K562 (cell line): ENCODE measurements around the gene CFAP20. TPM values are rescaled to one million over a fixed set of nuclear protein-coding genes. Genes with fewer than 3 reads are reported as not detected.
A peak's percentile ranks its signal among the peaks of the same experiment; 100 is the strongest.

Experiments
- ATAC-seq: fragments of 200-7000 bp; cut with Tn5 transposase; 3 replicates; pipeline ENCODE4 v1.9.1; 2020; ENCODE audit warnings: moderate library complexity
- BruUV-seq: library from RNA; stranded (reverse); fragments of 400-500 nt; replicated peaks from 2 replicates; lab custom pipeline; 2021; lab: Mats Ljungman, UMichigan
- CTCF ChIA-PET: fragments of 300-600 bp; formaldehyde crosslinking; extraction: SDS; loops from one replicate; lab custom pipeline; 2021; ENCODE audit warnings: low intra/inter-chr PET ratio; lab: Yijun Ruan, JAX
- POLR2A ChIA-PET: fragments of 300-600, 350-650 bp; sonication (Branson Sonifier 250); formaldehyde crosslinking; extraction: SDS; loops from one replicate; lab custom pipeline; 2021; ENCODE audit warnings: antibody characterized with exemption, inconsistent platforms; lab: Yijun Ruan, JAX
- DNase-seq, 4 experiments: peaks; one replicate each; pipeline versions ENCODE4 v3.0.0 to v3.0.0-alpha.2; 2011 to 2018; ENCODE audit warnings: low spot score in 3 of 4, mixed read lengths in 3 of 4; ENCODE audit errors: extremely low read depth in 1 of 4
- FAIRE-seq: peaks from 2 replicates; lab custom pipeline; 2011; peaks lifted over from hg19 to GRCh38; lab: Jason Lieb, UNC
- H2AFZ ChIP-seq: 2 replicates; pipeline ENCODE4 v1.6.0; 2011; ENCODE audit warnings: low read depth, low read length, control low read depth, inconsistent platforms
- H3K27ac ChIP-seq: fragments of 200-600 bp; 3 replicates; pipeline ENCODE4 v1.8.0; 2011; ENCODE audit warnings: low read depth, mild to moderate bottlenecking, control low read depth, inconsistent platforms, low read length, moderate library complexity, mixed read lengths; ENCODE audit errors: extremely low read depth
- H3K27me3 ChIP-seq, 2 experiments: fragments of 300-600 bp in 1 of 2; 2 replicates in 1 of 2; 3 replicates in 1 of 2; pipeline versions ENCODE4 v1.6.0 to v1.8.0; 2011; ENCODE audit warnings: inconsistent platforms in 2 of 2, low read length in 2 of 2, mild to moderate bottlenecking in 1 of 2, mixed read lengths in 1 of 2, moderate library complexity in 1 of 2; ENCODE audit not compliant: control insufficient read depth in 2 of 2, insufficient read depth in 2 of 2
- H3K36me3 ChIP-seq: fragments of 300-600 bp; 3 replicates; pipeline ENCODE4 v1.8.0; 2011; ENCODE audit warnings: mild to moderate bottlenecking, low read length, inconsistent platforms; ENCODE audit not compliant: control insufficient read depth, insufficient read depth
- H3K4me1 ChIP-seq, 2 experiments: fragments of 200-600 bp in 1 of 2; replicated peaks in 1 of 2; 2 replicates in 1 of 2; 3 replicates in 1 of 2; pipeline versions ENCODE4 v1.5.1 to v1.8.0; 2011; ENCODE audit warnings: inconsistent platforms in 2 of 2, low read length in 2 of 2, mild to moderate bottlenecking in 1 of 2, mixed read lengths in 1 of 2, moderate library complexity in 1 of 2; ENCODE audit not compliant: control insufficient read depth in 2 of 2, insufficient read depth in 2 of 2
- H3K4me2 ChIP-seq: 2 replicates; pipeline ENCODE4 v1.6.1; 2011; ENCODE audit warnings: low read length, control low read depth, inconsistent platforms, mixed read lengths; ENCODE audit not compliant: insufficient read depth
- H3K4me3 ChIP-seq: fragments of 200-600 bp; sonication (generic), shearing (Covaris generic); 2 replicates; pipeline ENCODE4 v1.5.1; 2016; ENCODE audit warnings: control low read depth, inconsistent platforms
- H3K79me2 ChIP-seq: fragments of 200-600 bp; 3 replicates; pipeline ENCODE4 v1.8.0; 2011; ENCODE audit warnings: low read length, inconsistent platforms; ENCODE audit not compliant: control insufficient read depth, insufficient read depth
- H3K9ac ChIP-seq, 2 experiments: 2 replicates each; pipeline versions ENCODE4 v1.6.0 to v1.6.1; 2011; ENCODE audit warnings: low read depth in 2 of 2, low read length in 2 of 2, control low read depth in 1 of 2, inconsistent platforms in 1 of 2, mild to moderate bottlenecking in 1 of 2, mixed read lengths in 1 of 2; ENCODE audit not compliant: insufficient read depth in 1 of 2
- H3K9me1 ChIP-seq: one replicate; pipeline ENCODE4 v1.6.0; 2011; ENCODE audit warnings: inconsistent platforms, mild to moderate bottlenecking, low read length, moderate library complexity; ENCODE audit not compliant: control insufficient read depth, insufficient read depth
- H3K9me3 ChIP-seq: replicated peaks from 2 replicates; pipeline ENCODE4 v1.5.1; 2011; ENCODE audit warnings: low read depth, low read length, inconsistent platforms; ENCODE audit not compliant: control insufficient read depth, insufficient read depth
- H4K20me1 ChIP-seq: replicated peaks from 2 replicates; pipeline ENCODE4 v1.6.1; 2011; ENCODE audit warnings: low read length, inconsistent platforms, mixed read lengths; ENCODE audit not compliant: control insufficient read depth, insufficient read depth
- PRDM10 ChIP-seq: fragments of 450-650 bp; IDR thresholded peaks from 2 replicates; pipeline ENCODE4 v1.6.1; 2018; ENCODE audit not compliant: partially characterized antibody
- RB1 ChIP-seq: fragments of 450-650 bp; IDR thresholded peaks from 2 replicates; pipeline ENCODE4 v1.6.1; 2017; ENCODE audit warnings: low read depth, mild to moderate bottlenecking
- TFE3 ChIP-seq: fragments of 450-650 bp; formaldehyde crosslinking; IDR thresholded peaks from 2 replicates; pipeline ENCODE4 v1.4.0; 2020; ENCODE audit warnings: mild to moderate bottlenecking, mixed read lengths
- WGBS: fragments of 100-300 bp; shearing (Covaris generic); methylation state at CpG from one replicate; pipeline ENCODE4 v1.1.6; 2016; ENCODE audit warnings: low coverage, mixed read lengths; ENCODE audit not compliant: insufficient coverage; ENCODE audit errors: missing lambda C conversion rate; 5-methylcytosine and 5-hydroxymethylcytosine counted together
- in situ Hi-C: fragments of 300-500 bp; cut with MboI; formaldehyde crosslinking; loops from 4 replicates; pipeline ENCODE4 v1.15.0; 2018; ENCODE audit warnings: inconsistent platforms, mixed read lengths
- intact Hi-C: fragments of 100-400 bp; cut with micrococcal nuclease; formaldehyde crosslinking; loops from 2 replicates; pipeline ENCODE4 v1.14.2; 2022
- polyA plus RNA-seq, 8 experiments: library from polyadenylated mRNA; depleted of rRNA in 4 of 8; stranded (reverse) in 5 of 8; unstranded in 3 of 8; fragments of >200 nt; fragmentation: Nextera tagmentation in 2 of 8; fragmentation: Illumina TruSeq in 1 of 8; extraction: Ambion mirVana in 2 of 8; extraction: Trizol in 1 of 8; gene quantifications; 2 replicates each; pipeline versions ENCODE4 v1.2.1 to v1.2.3, GENCODE V29; 2011 to 2014; ENCODE audit warnings: inconsistent platforms in 1 of 8, missing spikeins in 1 of 8
- total RNA-seq, 7 experiments: library from RNA; depleted of rRNA in 6 of 7; stranded (reverse); fragments of >200 nt in 6 of 7; fragmentation: Illumina TruSeq in 2 of 7; extraction: Trizol in 2 of 7; gene quantifications; 2 replicates each; pipeline versions ENCODE4 v1.2.1 to v1.2.3, GENCODE V29; 2011 to 2021; ENCODE audit warnings: low replicate concordance in 1 of 7

Gene CFAP20
- total and polyA plus RNA-seq, 9 of the 15 experiments (the other 6 are each of a cell fraction or from before 2014, with no cell fraction given): 20.5 to 90.5 (median 75.3) TPM

GRCh38 chr16:58099097-58099955 is 29.9 kb downstream of the CFAP20 start:
- H3K27ac ChIP-seq: no peak overlapping the region
- WGBS: 64% methylated on average over 10 of the region's 12 CpGs
- BruUV-seq: no TSS peak
- in situ Hi-C loops: loop anchor here (10.0 kb wide), 1 partner anchor 205 kb away; no protein-coding TSS in a partner anchor
- H3K4me2 ChIP-seq: no peak overlapping the region
- no peak overlapping the region for H3K9ac ChIP-seq
- no peak for DNase-seq
- H4K20me1 ChIP-seq: no peaks in the 10 kb centered on the region
- H3K4me1 ChIP-seq: peaks cover 0 to 8% of the 10 kb centered on the region in 2 experiments; a peak in 2 of 5 replicates
- intact Hi-C loops: loop anchor here (10.0 kb wide), 1 partner anchor 525 kb away; no protein-coding TSS in a partner anchor
- CTCF ChIA-PET: interaction anchor here (0.5 kb wide), 1 partner anchor 241 kb away, joined by 3 read pairs; no protein-coding TSS in a partner anchor
- H3K27me3 ChIP-seq: peaks cover 0 to 7% of the 10 kb centered on the region in 2 experiments; a peak in 2 of 5 replicates
- H3K9me3 ChIP-seq: no peaks in the 10 kb centered on the region
- peak; percentile 54 for TF ChIP-seq PRDM10
- TF ChIP-seq TFE3 (CRISPR knock-in tag): no peak
- TF ChIP-seq RB1: no peak
- no peak for ATAC-seq
- H2AFZ ChIP-seq: no peak overlapping the region
- POLR2A ChIA-PET: interaction anchor here (0.6 to 1.5 kb wide), 3 partner anchors 9 to 628 kb away, joined by 3 to 4 read pairs (median 4); no protein-coding TSS in a partner anchor
- H3K9me1 ChIP-seq: no peaks in the 10 kb centered on the region
- H3K4me3 ChIP-seq: no peak overlapping the region
- H3K36me3 ChIP-seq: no peaks in the 10 kb centered on the region
- FAIRE-seq: no peak
- no peaks in the 10 kb centered on the region for H3K79me2 ChIP-seq
